ENCODE measurements around the gene CD80.

GRCh38 chr3:119595639-119596334 lies 36.4 kb upstream of the CD80 start:
- no peak for TF ChIP-seq CTCF (conservative IDR thresholded peaks at IDR 0.05 in 1 of 2, IDR thresholded peaks at IDR 0.05 in 1 of 2; ENCODE audit: extremely low read depth in 1 of 2, insufficient read depth in 1 of 2, low read depth in 1 of 2, low read length in 2 of 2)
- no peak for TF ChIP-seq EZH2 (IDR thresholded peaks at IDR 0.05; ENCODE audit: borderline replicate concordance, low read length)

All from mammary epithelial cell (primary cell).